Stomach smooth muscle (tissue), 2 donors: Measurements from ENCODE around the gene ADAM33.
A peak's percentile ranks its signal among the peaks of the same experiment; 100 is the strongest.

Experiments used
- H3K27ac ChIP-seq: one replicate; pipeline ENCODE4 v1.7.0; 2013; ENCODE audit warnings: mild to moderate bottlenecking, low read length, inconsistent platforms
- H3K27me3 ChIP-seq, 2 donors: one replicate each; pipeline ENCODE4 v1.7.0; 2013; ENCODE audit warnings: low read length in 2 of 2; ENCODE audit not compliant: insufficient read depth in 2 of 2, control insufficient read depth in 1 of 2
- H3K36me3 ChIP-seq, 2 donors: one replicate each; pipeline ENCODE4 v1.7.0; 2013; ENCODE audit warnings: low read length in 2 of 2; ENCODE audit not compliant: control insufficient read depth in 2 of 2, insufficient read depth in 2 of 2
- H3K4me1 ChIP-seq: one replicate; pipeline ENCODE4 v1.7.0; 2013; ENCODE audit warnings: low read length; ENCODE audit not compliant: control insufficient read depth, insufficient read depth
- H3K4me3 ChIP-seq, 2 donors: one replicate each; pipeline ENCODE4 v1.7.0; 2013; ENCODE audit warnings: low read length in 2 of 2
- H3K9ac ChIP-seq, 2 donors: one replicate each; pipeline ENCODE4 v1.7.0; 2013; ENCODE audit warnings: low read length in 2 of 2, mild to moderate bottlenecking in 1 of 2
- H3K9me3 ChIP-seq, 2 donors: one replicate each; pipeline ENCODE4 v1.7.0; 2013; ENCODE audit warnings: low read length in 2 of 2; ENCODE audit not compliant: control insufficient read depth in 2 of 2
- donor health status: healthy.
- donor health status: Pancreatic carcinoma.

Gene ADAM33

GRCh38 chr20:3654326-3655130 lies 27.3 kb downstream of the ADAM33 start:
- H3K27ac ChIP-seq = no peak overlapping the region
- no peaks in the 10 kb centered on the region for H3K36me3 ChIP-seq
- H3K4me3 ChIP-seq = peak overlapping the region in 1 of 2 donors; percentile 35
- peaks cover 13% of the 10 kb centered on the region for H3K4me1 ChIP-seq
- H3K9me3 ChIP-seq = peaks cover 0 to 5% of the 10 kb centered on the region in 2 donors
- no peak overlapping the region for H3K9ac ChIP-seq
- H3K27me3 ChIP-seq = no peaks in the 10 kb centered on the region

GRCh38 chr20:3653921-3654320 lies 27.9 kb downstream of the ADAM33 start:
- Histone ChIP-seq H3K27me3 (no peaks in the 10 kb centered on the region), H3K36me3 (peaks cover 0 to 2% of the 10 kb centered on the region in 2 donors), H3K4me3 (peak overlapping the region in 1 of 2 donors; percentile 35), H3K4me1 (peaks cover 17% of the 10 kb centered on the region), H3K27ac (peak overlapping the region; percentile 53), H3K9me3 (peaks cover 0 to 5% of the 10 kb centered on the region in 2 donors), H3K9ac (peak overlapping the region in 1 of 2 donors; percentile 36)

- H3K9ac ChIP-seq = no peak overlapping the region
- H3K27me3 ChIP-seq = no peaks in the 10 kb centered on the region
- peaks cover 26% of the 10 kb centered on the region for H3K4me1 ChIP-seq
- peaks cover 0 to 5% of the 10 kb centered on the region in 2 donors for H3K9me3 ChIP-seq
- H3K27ac ChIP-seq = peak overlapping the region; percentile 53
- H3K4me3 ChIP-seq = no peak overlapping the region
- peaks cover 0 to 2% of the 10 kb centered on the region in 2 donors for H3K36me3 ChIP-seq
Measured at GRCh38 chr20:3652676-3653596, 28.9 kb downstream of the ADAM33 start.

- Histone ChIP-seq H3K27ac (no peak overlapping the region), H3K9me3 (peaks cover 0 to 5% of the 10 kb centered on the region in 2 donors), H3K27me3 (no peaks in the 10 kb centered on the region), H3K4me1 (peaks cover 28% of the 10 kb centered on the region), H3K4me3 (no peak overlapping the region), H3K9ac (no peak overlapping the region), H3K36me3 (peaks cover 0 to 2% of the 10 kb centered on the region in 2 donors)
Measured at GRCh38 chr20:3652221-3652620, 29.6 kb downstream of the ADAM33 start.

GRCh38 chr20:3651204-3651962 lies 30.4 kb downstream of the ADAM33 start:
- no peak overlapping the region for H3K9ac ChIP-seq
- H3K27ac ChIP-seq = peak overlapping the region; percentile 24
- H3K4me1 ChIP-seq = peaks cover 34% of the 10 kb centered on the region
- H3K27me3 ChIP-seq = no peaks in the 10 kb centered on the region
- peaks cover 0 to 5% of the 10 kb centered on the region in 2 donors for H3K9me3 ChIP-seq
- H3K36me3 ChIP-seq = peaks cover 0 to 3% of the 10 kb centered on the region in 2 donors
- H3K4me3 ChIP-seq = no peak overlapping the region

- Histone ChIP-seq H3K27ac (no peak overlapping the region), H3K4me1 (peaks cover 23% of the 10 kb centered on the region), H3K36me3 (peaks cover 8 to 15% of the 10 kb centered on the region in 2 donors), H3K27me3 (no peaks in the 10 kb centered on the region), H3K4me3 (no peak overlapping the region), H3K9me3 (no peaks in the 10 kb centered on the region), H3K9ac (no peak overlapping the region)
Measured at GRCh38 chr20:3648951-3649350, 32.9 kb downstream of the ADAM33 start.

- no peak overlapping the region for H3K9ac ChIP-seq
- peaks cover 8 to 21% of the 10 kb centered on the region in 2 donors for H3K36me3 ChIP-seq
- no peak overlapping the region for H3K27ac ChIP-seq
- no peak overlapping the region for H3K4me3 ChIP-seq
- H3K9me3 ChIP-seq = no peaks in the 10 kb centered on the region
- peaks cover 23% of the 10 kb centered on the region for H3K4me1 ChIP-seq
- H3K27me3 ChIP-seq = no peaks in the 10 kb centered on the region
Measured at GRCh38 chr20:3647473-3647872, 34.3 kb downstream of the ADAM33 start.

GRCh38 chr20:3646651-3647050 lies 35.2 kb downstream of the ADAM33 start:
- H3K4me3 ChIP-seq = no peak overlapping the region
- peaks cover 14 to 25% of the 10 kb centered on the region in 2 donors for H3K36me3 ChIP-seq
- H3K9ac ChIP-seq = no peak overlapping the region

GRCh38 chr20:3646067-3646440 lies 35.8 kb downstream of the ADAM33 start:
- Histone ChIP-seq H3K4me1 (peaks cover 23% of the 10 kb centered on the region), H3K4me3 (no peak overlapping the region), H3K9ac (no peak overlapping the region), H3K27me3 (no peaks in the 10 kb centered on the region), H3K36me3 (peaks cover 14 to 25% of the 10 kb centered on the region in 2 donors), H3K27ac (no peak overlapping the region), H3K9me3 (no peaks in the 10 kb centered on the region)

More at GRCh38 chr20:3646651-3647050, 35.2 kb downstream of the ADAM33 start:
- H3K27me3 ChIP-seq = no peaks in the 10 kb centered on the region
- peaks cover 23% of the 10 kb centered on the region for H3K4me1 ChIP-seq
- H3K27ac ChIP-seq = no peak overlapping the region
- H3K9me3 ChIP-seq = no peaks in the 10 kb centered on the region
